NCI-H2107 treated with DMSO at 0.1 percent for 48 hours (cell line): ENCODE data around the gene NFIA.

Source experiments
- DNase-seq: peaks from one replicate; lab custom pipeline; 2025; ENCODE audit not compliant: unreplicated experiment; lab: John Stamatoyannopoulos, UW

The NFIA gene

GRCh38 chr1:61175976-61176375 lies 93.6 kb downstream of the NFIA start:
- DNase-seq, result no peak

DNA sequence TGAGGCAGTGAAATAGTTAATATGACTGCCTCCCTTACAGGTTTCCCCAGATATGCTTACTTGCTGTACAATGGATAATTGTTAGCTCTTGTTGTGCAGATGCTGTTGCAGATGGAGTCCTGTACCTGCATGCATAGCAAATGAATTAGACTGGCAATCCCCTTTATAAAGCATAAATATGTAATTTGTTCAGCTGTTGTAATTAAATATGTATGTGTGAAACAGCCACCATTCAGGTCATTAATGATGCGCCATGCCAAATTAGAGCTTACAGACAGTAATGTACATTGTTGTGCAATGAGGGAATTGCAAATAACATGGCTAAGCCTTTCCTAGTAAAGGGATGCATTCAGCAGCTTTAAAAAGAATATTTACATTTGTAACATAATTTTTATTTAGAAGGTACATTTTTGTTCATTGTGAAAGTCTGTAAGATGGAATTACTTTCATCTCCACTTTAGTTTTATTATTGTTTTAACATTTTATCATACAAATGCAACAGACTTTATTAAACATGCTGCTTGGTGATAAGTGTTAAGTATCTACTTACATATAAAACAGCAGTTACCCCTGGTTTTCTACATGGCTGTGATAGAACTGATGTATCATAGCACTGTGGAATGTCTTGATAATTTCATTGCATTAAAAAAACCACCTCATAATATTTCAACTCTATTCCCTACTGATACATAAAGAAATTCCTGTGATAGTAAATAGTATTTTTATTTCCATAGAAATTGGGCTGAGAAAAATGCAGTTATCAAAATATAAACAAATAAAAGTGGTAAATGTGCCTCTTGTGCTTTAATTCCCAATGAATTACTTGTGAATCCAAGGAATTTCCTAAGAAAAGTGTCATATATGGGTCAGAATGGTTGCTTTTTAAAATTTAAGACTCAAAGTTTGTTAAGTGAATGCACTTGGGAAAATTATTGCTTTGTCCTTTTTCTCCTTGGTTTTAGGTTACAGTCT lies 99.0 kb downstream of the NFIA start:
- DNase-seq, result no peak

DNA sequence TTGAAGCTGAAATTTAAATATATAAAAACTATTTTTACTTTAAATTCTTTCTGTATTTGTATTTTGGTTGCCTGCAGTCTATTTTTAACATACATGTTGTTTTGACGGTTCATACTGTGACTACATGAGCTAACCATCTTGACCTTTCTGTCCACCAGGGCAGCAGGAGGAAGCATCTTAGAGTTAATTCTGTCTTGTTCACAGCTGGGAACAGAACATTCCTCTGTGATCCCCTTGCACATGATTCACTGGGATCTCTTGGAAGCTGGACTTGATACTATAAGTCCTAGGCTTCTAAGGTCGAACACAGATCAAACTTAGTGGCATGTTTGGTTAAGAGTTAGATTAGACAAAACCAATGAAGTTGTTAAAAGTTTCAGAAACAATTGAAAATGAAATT lies 99.7 kb downstream of the NFIA start:
- DNase-seq, result no peak

- DNase-seq, result no peak
Measured at GRCh38 chr1:61182480-61182879, 100.1 kb downstream of the NFIA start.

DNA sequence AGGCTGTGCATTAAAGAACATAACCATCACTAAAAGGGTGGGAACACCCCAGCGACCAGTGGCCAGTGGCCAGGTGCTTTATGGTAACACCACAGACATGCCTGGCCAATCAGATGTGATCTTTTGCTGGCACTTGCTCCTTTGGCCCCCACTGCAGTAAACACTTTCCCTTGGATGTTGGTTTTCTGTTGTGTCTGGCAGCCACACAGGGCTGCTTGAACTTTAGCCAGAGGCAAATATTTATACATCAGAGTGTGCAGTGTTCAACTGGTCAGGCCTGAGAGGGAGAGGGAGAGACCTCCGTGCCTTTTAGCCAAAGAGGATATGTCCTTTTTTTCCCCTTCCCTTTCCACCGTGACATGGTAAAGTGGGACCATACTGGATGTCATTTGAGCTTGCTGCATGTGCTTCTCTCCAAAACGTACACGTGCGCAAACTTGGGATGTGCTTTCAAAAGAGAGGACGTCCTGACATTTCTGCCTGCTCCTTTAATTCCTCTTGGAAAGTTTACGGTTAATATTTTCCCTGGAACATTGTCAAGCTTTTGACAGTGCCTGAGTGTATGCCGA lies 101.2 kb downstream of the NFIA start:
- no peak for DNase-seq

- DNase-seq, result peak; percentile 3
Measured at GRCh38 chr1:61184040-61184713, 101.8 kb downstream of the NFIA start.

GRCh38 chr1:61184714-61185106 lies 102.3 kb downstream of the NFIA start:
- no peak for DNase-seq

DNA sequence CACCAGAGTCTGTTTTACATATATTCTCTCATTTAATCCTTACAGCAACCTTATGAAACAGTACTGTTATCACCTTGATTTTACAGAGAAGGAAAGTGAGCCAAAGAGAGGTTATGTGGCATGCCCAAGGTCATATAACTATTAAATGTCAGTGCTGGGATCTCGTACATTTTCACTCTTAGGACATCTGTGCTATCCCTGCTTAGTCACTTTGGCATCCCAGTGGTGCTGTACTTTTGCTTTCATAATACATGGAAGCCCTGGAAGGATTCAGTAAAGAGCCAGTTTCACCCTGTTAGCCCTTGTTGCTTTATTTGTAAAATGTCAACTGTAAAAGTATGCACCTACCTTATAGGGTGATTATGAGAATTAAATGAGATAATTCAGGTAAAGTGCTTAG lies 104.4 kb downstream of the NFIA start:
- no peak for DNase-seq

- no peak for DNase-seq
Measured at GRCh38 chr1:61187352-61188086, 105.2 kb downstream of the NFIA start.

DNA sequence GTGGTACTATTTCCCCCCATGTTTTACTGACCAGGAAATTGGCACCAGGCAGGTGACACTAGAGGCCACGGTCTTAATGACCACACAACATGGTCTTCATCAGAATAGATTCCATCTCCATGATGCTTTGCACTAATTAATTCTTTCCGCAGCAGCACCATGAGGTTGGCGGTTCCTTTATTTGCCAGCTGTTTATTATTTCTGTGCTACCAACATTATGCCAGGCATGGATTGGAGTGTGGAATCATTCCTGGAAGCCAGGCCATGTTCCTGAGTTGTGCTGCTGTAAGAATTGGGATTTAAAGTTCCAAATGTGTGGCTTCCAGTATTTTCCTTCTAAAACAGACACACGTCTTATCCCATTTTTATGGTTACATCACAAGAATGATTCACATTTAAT lies 107.8 kb downstream of the NFIA start:
- no peak for DNase-seq

DNA sequence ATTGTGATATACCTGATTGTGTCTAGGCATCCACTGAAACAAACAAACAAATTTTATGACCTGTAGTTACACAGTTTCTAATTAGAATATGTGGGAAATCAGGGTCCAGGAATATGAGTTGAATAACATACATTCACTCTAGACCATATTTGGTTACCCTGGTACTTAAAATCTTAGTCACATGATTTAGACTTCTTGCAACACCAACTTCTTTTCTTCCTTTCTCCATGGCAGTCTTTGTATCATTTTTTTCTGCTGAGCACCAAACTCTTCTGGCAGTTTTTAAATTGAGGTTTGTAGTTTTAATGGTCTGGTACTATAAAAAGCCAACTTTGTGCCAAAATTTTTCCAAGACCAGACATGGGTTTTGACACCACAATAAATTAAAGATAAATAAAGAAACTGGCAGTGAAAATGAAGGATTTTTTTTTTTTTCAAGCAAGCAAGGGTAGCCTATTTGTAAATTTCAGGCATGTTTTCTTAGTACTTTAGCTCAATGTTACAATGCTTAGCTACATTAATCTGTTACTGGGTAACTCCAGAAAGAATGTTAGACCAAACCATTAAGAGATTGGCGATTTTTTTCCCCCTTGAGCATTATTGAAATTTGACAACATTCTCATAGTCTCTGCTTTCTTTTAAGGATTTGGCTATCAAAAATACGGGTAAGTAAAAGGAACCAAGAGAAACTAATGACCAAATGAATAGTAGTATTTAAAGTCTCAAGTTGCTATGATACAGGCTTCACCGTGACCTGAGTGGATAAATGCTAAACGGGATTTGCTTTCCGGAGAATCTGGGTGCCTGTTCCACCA lies 108.5 kb downstream of the NFIA start:
- DNase-seq, result no peak

GRCh38 chr1:61191433-61191720 lies 109.0 kb downstream of the NFIA start:
- DNase-seq, result no peak

GRCh38 chr1:61192663-61193330 lies 110.4 kb downstream of the NFIA start:
- no peak for DNase-seq

GRCh38 chr1:61193808-61194207 lies 111.4 kb downstream of the NFIA start:
- no peak for DNase-seq

DNA sequence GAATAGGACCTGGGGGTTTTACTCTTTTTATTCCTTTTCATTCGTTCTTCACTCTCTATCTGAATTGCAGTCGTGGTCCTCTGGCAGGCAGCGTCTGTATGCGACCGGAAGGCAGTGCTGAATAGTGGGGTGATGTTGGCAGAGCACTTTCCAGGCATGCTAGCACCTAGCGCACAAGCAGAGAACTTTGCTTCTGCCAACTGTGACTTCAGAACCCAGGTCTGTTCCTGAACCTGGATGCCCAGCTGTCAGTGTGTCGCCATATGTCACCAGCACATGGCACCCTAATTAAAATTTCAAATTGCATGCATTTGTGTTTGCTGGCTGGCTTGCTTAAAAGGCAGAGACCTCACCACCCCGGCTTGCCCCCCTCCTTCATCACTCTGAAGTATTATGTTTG lies 116.2 kb downstream of the NFIA start:
- DNase-seq, result no peak

DNA sequence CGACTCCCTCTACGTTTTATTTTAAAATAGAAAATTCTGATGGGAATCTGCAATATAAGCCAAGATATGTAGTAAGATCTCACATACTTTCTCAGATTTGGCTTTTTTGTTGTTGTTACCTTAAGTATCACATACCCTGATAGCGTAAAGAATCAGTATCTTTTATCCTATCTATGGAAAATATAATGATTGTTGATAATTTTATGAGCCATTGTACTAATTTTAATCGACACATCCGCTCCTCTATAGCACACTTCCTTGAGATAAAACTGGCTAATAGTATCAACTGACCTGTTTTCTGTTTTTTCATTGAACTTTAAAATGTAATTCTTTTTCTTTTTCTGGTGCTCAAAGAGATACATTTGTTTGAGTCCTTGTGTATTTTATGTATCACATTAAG lies 118.7 kb downstream of the NFIA start:
- DNase-seq, result no peak

DNA sequence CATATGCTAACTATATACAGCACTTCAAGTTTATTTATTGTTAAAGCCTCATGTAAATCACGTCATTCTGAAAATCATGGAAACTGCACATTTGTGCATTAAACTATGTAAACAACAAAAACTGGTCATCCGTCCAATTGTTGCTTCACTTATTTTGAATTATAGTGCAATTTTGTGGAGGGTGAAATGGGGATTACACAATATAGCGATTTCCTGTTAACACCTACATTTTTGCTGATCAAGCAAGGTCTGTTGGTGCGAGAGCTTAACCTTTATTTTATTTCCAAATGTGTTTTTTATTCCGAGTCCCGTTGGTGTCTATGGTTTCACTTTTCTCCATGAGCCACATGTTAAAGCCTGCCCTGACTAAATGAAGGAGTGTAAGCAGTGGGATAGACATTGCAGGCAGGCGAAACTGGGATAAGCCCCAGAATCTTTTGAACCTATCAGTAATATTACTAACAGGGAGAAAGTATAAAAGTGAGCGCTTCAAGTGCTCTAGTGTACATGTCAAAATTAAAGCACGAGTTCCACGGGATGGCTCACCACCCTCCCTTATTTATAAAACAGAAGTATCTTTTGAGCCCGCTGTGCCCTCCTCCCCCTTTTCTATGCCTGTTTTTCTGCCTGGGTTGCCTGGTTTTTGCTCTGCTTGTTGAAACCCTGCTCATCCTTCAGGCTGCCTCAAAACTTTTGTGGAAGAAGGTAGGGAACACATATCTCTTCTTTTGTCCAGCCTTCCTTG lies 120.7 kb downstream of the NFIA start:
- no peak for DNase-seq

DNA sequence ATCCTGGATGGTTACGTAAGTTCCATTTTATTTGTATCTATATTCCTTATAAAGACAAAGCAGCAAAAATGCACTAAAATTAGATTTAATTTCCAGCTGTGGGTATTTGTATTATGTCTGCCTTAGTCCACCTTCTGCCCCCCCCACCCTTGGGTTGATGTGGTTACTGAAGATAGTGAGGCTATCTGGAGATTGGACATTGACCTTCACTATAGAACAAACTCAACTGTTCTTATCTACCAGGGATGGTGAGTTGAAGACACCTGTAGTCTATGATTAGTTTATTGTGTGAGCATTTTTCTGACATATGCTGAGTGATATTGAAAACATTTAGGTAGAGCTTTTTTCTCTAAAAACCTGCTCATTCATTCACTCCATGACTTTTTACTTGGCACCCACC lies 122.2 kb downstream of the NFIA start:
- DNase-seq, result no peak

DNA sequence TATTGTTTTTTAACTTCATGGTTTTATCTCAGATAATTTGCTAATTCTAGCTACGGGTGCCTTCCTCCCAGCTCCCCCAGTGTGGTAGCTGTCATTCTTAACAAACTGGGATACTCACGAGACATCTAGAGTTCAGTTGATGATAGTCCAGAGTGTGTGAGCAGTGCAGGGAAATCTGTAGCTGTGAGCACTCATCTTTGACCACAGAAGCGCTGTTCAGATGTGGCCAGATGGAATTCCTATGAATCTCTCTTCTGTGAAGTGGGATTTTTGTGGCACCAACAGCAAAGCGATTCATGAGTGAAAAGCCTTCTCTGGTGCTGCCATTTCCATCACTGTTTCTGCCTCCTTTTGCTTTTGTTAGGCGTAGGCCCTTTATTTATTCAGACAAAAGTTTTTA lies 125.1 kb downstream of the NFIA start:
- DNase-seq, result no peak

DNA sequence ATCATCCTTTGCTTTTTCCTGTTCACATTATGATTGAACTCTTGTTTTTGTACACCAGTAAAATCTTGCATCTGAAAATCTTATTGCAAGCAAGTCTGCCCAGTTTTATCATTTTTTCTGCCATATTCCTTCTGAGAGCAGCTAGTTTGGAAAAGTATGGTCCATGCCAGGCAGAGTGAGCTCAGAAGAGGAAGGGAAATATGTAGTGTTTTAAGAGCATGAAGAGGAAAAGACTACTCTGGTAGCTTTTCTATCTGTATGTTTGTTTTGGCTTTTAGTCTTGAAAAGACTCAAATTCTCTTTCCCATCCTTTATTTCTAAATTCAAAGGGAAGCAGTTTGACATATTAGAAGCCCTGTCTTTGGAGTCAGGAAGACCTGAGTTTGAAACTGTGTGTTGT lies 125.8 kb downstream of the NFIA start:
- DNase-seq, result no peak
